Calu3 (cell line): ENCODE results near the gene MYO1H. TPM values are rescaled to one million over a fixed set of nuclear protein-coding genes. Genes with fewer than 3 reads are reported as not detected.

ENCODE experiments used
- BruUV-seq: library from RNA; stranded (reverse); fragments of 400-500 nt; replicated peaks from 2 replicates; lab custom pipeline; 2021; lab: Mats Ljungman, UMichigan
- CTCF ChIA-PET: fragments of 300-600 bp; sonication (Branson Sonifier 250); formaldehyde crosslinking; loops from one replicate; lab custom pipeline; 2022; ENCODE audit warnings: antibody characterized with exemption; lab: Charles Lee
- DNase-seq: peaks from one replicate; pipeline ENCODE4 v3.0.0; 2022
- H3K27ac Mint-ChIP-seq: one replicate; pipeline ENCODE4 v1.8.0; 2022; ENCODE audit warnings: mixed read lengths; ENCODE audit not compliant: unreplicated experiment
- H3K27me3 Mint-ChIP-seq: one replicate; pipeline ENCODE4 v1.8.0; 2022; ENCODE audit warnings: mixed read lengths; ENCODE audit not compliant: unreplicated experiment
- H3K36me3 Mint-ChIP-seq: one replicate; pipeline ENCODE4 v1.8.0; 2022; ENCODE audit warnings: mild to moderate bottlenecking, moderate library complexity, mixed read lengths; ENCODE audit not compliant: insufficient read depth, unreplicated experiment
- H3K4me1 Mint-ChIP-seq: one replicate; pipeline ENCODE4 v1.8.0; 2022; ENCODE audit warnings: mild to moderate bottlenecking, low read depth, mixed read lengths; ENCODE audit not compliant: unreplicated experiment
- H3K4me3 Mint-ChIP-seq: one replicate; pipeline ENCODE4 v1.8.0; 2022; ENCODE audit warnings: mild to moderate bottlenecking, low read depth, moderate library complexity, mixed read lengths; ENCODE audit not compliant: unreplicated experiment
- H3K9me3 Mint-ChIP-seq: one replicate; pipeline ENCODE4 v1.8.0; 2022; ENCODE audit warnings: low read depth, mixed read lengths; ENCODE audit not compliant: unreplicated experiment
- CTCF ChIP-seq: fragments of 200-600 bp; IDR thresholded peaks from one replicate; pipeline ENCODE4 v1.8.0; 2022; ENCODE audit warnings: antibody characterized with exemption; ENCODE audit not compliant: unreplicated experiment
- intact Hi-C: fragments of 100-400 bp; cut with micrococcal nuclease; formaldehyde crosslinking; loops from one replicate; pipeline ENCODE4 v1.10.0; 2022; ENCODE audit not compliant: unreplicated experiment
- total RNA-seq: library from RNA; stranded (reverse); gene quantifications from 2 replicates; pipeline ENCODE4 v1.2.3, GENCODE V29; 2022

MYO1H gene
- total RNA-seq, 1 experiment from 2014 or later, result not detected

- no peaks in the 10 kb centered on the region for H3K9me3 Mint-ChIP-seq
- H3K4me1 Mint-ChIP-seq, result peaks cover 15% of the 10 kb centered on the region
- H3K4me3 Mint-ChIP-seq, result no peak overlapping the region
- no peak overlapping the region for H3K27ac Mint-ChIP-seq
- peaks cover 85% of the 10 kb centered on the region for H3K27me3 Mint-ChIP-seq
- CTCF ChIA-PET, result no interaction called here
- BruUV-seq, result no TSS peak
- no peak for TF ChIP-seq CTCF
- no peaks in the 10 kb centered on the region for H3K36me3 Mint-ChIP-seq
- no peak for DNase-seq
- intact Hi-C loops, result no loop called here
These were observed 34.3 kb downstream of the MYO1H start for GRCh38 chr12:109382031-109382430.

DNA sequence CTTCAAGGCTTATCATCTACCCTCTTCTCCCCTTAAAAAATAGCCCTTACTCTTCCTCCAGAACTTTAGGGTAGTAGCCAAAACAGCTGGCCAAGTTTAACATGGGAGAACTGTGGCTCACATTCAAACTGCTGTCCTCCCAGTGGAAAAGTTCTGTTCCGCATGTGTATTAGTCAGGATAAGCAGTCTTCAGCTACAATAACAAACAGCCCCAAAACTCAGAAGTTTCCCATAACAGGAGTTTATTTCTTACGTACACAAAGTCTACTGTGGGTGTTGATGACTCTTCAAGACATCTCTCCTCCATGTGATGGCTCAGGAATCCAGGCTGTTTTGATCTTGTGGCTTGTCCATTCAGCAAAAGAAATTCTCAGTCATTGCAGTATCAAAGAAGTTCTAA lies 35.5 kb downstream of the MYO1H start:
- Mint-ChIP-seq H3K9me3 (no peaks in the 10 kb centered on the region), H3K27me3 (peaks cover 81% of the 10 kb centered on the region), H3K4me3 (no peak overlapping the region), H3K36me3 (no peaks in the 10 kb centered on the region), H3K4me1 (peaks cover 15% of the 10 kb centered on the region), H3K27ac (no peak overlapping the region)
- BruUV-seq, result no TSS peak
- no peak for DNase-seq
- CTCF ChIA-PET, result interaction anchor here (0.6 kb wide), 1 partner anchor 119 kb away, joined by 4 read pairs; no protein-coding TSS in a partner anchor
- intact Hi-C loops, result no loop called here
- TF ChIP-seq CTCF, result no peak

DNA sequence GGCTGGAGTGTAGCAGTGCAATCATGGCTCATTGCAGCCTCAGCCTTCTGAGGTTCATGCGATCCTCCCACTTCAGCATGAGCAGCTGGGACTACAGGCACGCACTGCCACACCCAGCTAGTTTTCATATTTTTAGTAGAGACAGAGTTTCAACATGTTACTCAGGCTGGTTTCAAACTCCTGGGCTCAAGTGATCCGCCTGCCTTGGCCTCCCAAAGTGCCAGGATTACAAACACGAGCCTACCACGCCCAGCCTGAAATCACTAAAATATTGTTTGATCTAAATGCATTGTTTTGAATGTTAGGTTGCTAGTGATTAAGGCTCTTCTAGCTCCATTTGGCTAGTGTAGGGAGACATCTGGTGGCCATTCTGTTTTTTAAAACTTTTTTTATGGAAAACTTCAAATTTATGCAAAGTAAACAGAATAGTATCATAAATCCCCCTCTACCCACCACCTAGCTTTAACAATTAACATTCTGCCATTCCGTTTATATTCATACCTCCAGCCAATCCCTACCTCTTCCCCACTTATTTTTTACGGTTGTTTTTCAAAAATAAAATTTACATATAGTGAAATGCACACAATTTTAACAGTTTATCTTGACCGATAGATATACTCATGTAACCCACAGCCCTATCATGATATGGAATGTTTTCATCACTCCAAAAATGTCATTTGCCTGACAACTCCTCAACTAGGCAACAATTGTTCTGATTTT lies 37.8 kb downstream of the MYO1H start:
- DNase-seq, result peak; percentile 4
- H3K27ac Mint-ChIP-seq, result no peak overlapping the region
- H3K36me3 Mint-ChIP-seq, result no peaks in the 10 kb centered on the region
- H3K4me3 Mint-ChIP-seq, result no peak overlapping the region
- no TSS peak for BruUV-seq
- H3K27me3 Mint-ChIP-seq, result peaks cover 59% of the 10 kb centered on the region
- CTCF ChIA-PET, result interaction anchor here (0.5 to 1.8 kb wide), 11 partner anchors 8 to 274 kb away, joined by 3 to 43 read pairs (median 4); no protein-coding TSS in a partner anchor
- intact Hi-C loops, result loop anchor here (1.0 to 2.0 kb wide), 3 partner anchors 121 to 273 kb away; no protein-coding TSS in a partner anchor
- TF ChIP-seq CTCF, result peak; percentile 53
- peaks cover 15% of the 10 kb centered on the region for H3K4me1 Mint-ChIP-seq
- H3K9me3 Mint-ChIP-seq, result no peaks in the 10 kb centered on the region

DNA sequence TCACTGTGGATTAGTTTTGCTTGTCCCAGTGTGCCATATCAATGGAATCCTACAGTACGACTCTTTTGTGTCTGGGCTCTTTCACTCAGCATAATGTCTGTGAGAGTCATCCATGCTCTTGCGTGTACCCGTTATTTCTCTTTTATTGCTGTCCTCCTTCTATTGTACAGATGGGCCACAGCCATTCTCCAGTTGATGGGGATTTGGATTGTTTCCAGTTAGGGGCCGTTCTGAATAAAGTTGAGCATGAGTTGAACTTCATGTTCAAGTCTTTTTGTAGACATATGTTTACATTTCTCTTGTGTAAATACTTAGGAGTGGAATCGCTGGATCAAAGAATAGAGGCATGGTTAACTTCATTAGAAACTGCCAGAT lies 38.3 kb downstream of the MYO1H start:
- H3K9me3 Mint-ChIP-seq, result no peaks in the 10 kb centered on the region
- DNase-seq, result no peak
- H3K27me3 Mint-ChIP-seq, result peaks cover 57% of the 10 kb centered on the region
- no peak overlapping the region for H3K27ac Mint-ChIP-seq
- no peaks in the 10 kb centered on the region for H3K36me3 Mint-ChIP-seq
- intact Hi-C loops, result no loop called here
- H3K4me1 Mint-ChIP-seq, result peaks cover 15% of the 10 kb centered on the region
- H3K4me3 Mint-ChIP-seq, result no peak overlapping the region
- CTCF ChIA-PET, result interaction anchor here (1.0 to 1.8 kb wide), 6 partner anchors 8 to 274 kb away, joined by 3 to 43 read pairs (median 8); no protein-coding TSS in a partner anchor
- no TSS peak for BruUV-seq
- no peak for TF ChIP-seq CTCF
